GM19238 (cell line): ENCODE data around the gene PTPRC.

ENCODE experiments used
- DNase-seq: peaks from one replicate; pipeline ENCODE4 v3.0.0; 2011; ENCODE audit warnings: low spot score; ENCODE audit not compliant: insufficient read length

PTPRC gene

DNA sequence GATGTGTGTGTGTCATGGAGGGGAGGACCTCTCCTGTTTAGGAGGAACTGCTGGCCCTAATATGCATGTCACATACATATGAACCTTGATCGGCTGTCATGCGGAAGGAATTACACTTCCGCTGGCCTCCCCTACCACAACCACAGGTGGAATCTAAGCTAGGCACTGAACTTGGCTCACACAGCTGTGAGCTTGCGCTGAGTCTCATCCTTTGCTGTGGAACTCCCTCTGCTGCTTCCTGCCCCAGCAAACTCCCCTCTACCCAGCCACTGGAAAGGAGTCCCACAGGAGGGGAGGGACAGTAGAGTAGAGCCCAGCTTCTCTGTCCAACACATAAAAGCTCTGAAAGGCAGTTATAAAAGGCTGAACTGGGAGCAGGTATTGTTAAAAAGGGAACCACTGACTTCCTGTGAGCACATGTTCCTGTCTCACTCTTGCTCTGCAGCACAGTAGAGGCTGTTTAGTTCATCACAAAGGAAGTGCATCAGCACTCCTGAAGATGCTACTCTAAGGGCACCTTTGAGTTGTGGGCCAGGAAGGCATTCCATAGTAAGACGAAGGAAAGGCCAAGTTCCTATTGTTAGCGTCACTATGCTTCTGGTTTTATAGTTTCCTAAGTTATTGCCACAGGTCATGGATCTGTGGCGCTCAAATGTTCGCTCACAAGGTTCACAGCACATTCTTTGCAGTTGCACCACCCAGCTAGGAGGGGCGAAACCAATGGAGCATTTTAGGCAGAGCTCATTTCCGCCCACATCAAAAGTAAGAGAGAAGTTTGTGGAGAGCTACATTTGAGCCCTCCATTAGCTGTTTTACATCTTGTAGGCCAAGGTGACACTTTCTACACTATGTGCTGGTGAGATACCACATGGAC is 17.7 kb upstream of the PTPRC start:
- DNase-seq = no peak

DNA sequence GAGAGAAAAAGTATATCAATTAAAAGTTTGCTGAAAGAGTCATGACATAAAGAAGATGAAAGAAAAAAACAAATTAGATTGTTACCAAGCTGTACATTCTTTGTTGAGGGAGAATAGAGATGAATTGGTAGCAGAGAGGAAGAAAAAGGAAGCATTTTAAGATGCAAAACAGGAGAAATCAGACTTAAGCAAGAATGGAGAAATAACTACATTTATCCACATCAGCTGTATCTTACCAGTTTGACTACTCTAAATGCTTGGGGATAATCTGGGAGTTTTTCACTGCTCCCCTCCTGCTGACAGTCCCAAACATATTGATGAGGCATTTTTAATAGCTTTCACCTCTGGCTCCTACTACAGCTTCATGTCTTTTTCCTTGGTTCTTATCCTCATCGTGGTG is 16.8 kb upstream of the PTPRC start:
- DNase-seq = no peak

DNA sequence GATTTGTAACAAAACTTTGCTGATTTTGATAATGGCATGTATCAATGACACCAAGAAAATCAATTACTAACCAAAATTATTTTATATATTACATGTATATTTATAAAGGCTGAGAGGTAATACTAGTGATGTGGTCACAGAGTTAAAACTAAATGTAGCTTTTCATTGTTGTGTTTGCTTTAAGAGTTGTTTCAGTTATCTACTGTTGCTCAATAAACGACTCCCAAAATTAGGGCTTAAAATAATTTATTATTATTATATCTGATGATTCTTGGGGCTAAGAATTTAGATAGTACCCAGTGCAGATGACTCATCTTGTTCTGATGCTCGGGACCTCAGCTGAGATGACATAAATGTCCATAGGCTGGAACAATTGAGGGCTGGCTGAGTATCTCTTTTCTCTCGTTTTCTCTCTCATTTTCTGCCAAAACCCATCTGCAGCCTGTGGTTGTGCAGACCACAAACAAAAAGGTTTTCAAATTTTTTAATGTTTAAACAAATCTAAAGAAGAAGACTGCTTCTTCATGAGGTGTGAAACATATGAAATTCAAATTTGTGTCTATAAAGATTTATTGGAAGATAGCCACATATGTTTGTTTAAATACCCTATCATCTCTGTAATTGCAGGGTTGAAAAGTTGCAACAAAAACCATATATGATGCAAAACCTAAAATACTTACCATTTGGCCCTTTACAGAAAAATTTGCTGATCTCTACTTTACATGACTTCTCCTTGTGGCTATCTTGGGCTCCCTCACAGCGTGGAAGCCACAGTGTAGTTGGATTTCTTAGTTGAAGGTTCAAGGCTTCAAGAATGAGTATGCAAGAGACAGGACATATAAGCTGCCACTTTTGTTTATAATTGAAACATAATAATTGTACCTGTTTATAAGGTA is 14.8 kb upstream of the PTPRC start:
- DNase-seq = no peak

GRCh38 chr1:198624648-198624980 is 14.2 kb upstream of the PTPRC start:
- no peak for DNase-seq

DNA sequence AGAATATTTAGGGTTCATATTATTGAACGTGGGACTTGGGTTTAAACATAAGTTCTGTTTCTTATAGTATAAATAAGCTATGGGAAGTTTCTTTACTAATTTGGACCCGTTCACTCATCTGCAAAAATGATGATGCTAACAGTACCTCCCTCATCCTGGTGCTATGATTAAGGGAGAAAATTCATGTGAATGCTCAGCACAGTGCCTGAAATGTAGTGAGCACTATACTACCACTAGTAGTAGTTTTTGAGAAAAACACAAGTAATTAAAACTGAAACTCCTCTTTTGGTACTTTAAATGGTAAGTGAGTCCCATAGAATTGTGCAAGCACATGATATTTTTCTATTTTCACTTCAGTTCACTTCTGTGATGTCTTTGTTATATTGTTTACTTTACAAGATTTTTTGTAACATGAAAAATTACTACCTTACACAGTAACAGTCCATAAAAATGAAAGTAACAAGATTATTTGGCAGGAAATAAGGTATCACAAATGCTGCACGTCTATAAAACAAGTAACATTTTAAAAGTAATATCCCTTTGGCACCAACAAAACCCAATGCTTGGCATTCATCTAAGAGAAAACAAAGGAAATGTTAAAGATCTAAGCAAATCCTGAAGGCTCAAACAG is 11.3 kb upstream of the PTPRC start:
- DNase-seq = no peak

- DNase-seq = no peak
These were observed 10.8 kb upstream of the PTPRC start for GRCh38 chr1:198628067-198628455.

GRCh38 chr1:198629610-198630009 is 9.2 kb upstream of the PTPRC start:
- DNase-seq = no peak

- DNase-seq = no peak
These were observed 8.0 kb upstream of the PTPRC start for GRCh38 chr1:198630863-198631262.

- DNase-seq = no peak
These were observed 7.5 kb upstream of the PTPRC start for GRCh38 chr1:198631292-198631691.

DNA sequence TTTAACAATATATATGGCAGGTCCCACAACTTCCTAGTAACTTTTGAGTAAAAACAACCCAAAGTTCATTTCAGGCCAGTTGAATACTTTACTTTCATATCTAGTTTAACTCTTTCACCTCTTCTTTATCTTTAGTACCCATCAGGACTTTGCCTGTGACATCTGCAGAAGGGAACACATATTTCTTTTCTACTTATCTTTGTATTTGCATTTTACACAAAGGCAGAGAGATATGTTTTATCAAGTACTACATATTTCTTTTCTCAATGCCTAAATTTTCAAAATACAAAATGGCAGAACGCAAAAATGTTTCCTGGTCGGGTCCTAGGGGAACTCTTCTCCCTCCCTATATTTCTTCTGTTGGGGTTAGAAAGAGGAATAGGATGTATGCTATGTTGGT is 6.8 kb upstream of the PTPRC start:
- DNase-seq = no peak

DNA sequence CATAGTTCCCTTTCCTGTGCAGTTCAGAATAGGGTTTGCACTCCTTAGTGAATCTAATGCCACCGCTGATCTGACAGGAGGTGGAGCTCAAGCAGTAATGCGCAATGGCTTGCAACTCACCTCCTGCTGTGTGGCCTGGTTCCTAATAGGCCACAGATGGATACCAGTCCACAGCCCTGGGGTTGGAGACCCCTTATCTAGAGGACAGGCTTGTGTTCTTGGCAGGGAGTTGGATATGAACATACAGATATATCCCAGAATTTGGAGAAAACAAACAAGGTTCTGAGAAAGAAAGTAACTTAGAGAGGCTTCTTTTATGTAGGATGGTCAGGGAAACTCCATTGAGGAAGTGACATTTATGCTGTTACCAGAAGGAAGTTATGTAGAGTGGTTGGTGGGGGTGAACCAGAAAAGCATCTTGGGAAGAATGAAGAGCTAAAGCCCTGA is 5.1 kb upstream of the PTPRC start:
- no peak for DNase-seq

DNA sequence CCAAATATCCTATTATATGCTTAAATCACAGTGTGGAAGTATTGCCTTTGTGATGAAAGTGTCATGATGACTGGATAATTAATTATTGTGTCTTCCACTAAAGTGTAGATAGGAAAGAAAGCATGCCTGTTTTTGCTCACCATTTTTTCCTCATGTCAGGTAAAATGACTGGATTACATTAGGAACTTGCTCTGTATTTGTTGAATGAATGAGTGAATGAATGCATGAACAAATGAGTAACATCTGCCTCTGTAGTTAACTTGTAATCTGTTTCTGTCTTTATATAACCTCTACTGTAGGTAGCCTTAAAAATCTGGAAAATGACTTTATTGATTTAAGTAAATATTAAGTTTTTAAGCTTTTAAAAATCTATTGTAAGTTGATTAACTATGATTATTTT is 2.9 kb upstream of the PTPRC start:
- DNase-seq = no peak

DNA sequence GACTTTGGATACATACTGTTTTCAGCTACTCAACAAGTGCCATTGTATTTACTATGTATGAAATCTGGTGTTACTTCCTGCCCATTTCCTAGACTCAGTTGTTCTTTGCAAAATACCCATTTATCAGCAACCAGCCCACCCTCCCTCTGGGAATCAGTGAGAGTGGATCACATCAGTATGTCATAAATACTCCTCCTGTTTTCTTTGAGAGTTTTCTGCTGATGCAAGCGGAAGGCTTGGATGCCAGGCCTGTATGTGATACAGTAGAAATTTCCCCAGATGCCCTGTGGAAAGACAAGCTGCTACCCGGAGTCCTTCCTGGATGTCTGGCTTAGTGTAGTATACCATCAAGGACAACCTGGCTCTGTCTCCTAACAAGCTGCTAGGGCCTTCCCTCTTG is 2.4 kb upstream of the PTPRC start:
- DNase-seq = no peak

DNA sequence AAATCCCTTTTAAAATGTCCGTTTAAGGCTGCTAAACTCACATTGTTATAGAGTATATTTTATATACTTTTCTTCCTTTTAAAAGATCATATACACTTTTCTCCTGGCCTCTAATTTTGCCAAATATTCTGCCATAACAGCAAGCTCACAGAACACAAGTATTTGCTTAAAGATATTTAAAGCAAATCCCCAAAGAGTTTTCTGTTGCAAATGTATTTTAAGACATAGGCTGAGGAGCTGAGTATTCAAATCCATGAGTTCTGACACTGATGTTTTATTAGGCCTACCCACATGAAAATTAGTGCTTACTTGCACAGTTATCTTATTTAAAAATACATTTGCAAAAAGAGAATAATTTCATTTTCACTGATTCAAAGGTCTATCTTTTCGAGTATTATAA is 1.7 kb upstream of the PTPRC start:
- DNase-seq = no peak

DNA sequence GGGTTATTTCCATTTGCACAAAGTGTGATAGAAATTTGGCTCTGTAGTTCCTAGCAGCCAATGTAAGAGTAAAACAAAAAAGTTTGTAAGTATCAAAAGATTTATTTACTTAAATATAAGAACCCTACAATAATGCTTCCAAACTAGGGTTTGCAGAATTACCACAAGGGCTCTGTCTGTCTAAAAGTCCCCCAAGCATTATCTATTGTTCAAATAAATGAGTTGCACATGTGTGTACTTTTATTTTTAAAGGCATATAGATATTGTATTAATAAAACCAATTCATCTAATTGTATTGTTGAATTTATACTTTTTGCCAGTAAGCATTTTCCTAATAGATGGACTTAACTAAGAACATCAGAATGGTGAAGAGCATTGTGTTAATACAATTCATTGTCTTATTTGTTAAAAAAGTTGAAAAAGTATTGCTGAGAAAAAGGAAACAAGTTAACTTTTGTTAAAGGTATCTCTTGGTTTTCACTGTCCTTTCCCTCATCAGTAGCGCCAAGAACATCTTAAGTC is 863 bp upstream of the PTPRC start:
- no peak for DNase-seq

GRCh38 chr1:198638441-198638840 is 399 bp upstream of the PTPRC start:
- no peak for DNase-seq

GRCh38 chr1:198639671-198640143 is 867 bp downstream of the PTPRC start:
- no peak for DNase-seq

DNA sequence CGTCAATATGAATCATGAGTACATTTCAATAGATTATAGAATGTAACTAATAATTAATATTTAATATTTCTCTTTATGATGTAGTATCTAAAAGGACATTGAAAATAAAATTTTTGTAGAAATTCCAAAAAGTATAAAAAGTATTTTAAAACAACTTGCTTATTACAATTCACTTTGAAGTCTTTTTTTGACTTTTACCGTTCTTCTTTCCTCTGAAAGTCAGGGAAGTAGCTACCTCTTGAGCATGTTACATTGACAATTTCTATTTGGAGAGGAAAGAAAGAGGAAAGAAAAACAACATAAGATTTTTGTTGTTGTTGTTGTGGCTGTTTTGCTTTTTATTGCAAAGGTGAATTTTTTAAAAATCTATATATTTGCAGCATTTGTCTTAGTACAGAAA is 1.3 kb downstream of the PTPRC start:
- DNase-seq = no peak

GRCh38 chr1:198641501-198641900 is 2.7 kb downstream of the PTPRC start:
- no peak for DNase-seq

- no peak for DNase-seq
These were observed 3.3 kb downstream of the PTPRC start for GRCh38 chr1:198641966-198642668.

DNA sequence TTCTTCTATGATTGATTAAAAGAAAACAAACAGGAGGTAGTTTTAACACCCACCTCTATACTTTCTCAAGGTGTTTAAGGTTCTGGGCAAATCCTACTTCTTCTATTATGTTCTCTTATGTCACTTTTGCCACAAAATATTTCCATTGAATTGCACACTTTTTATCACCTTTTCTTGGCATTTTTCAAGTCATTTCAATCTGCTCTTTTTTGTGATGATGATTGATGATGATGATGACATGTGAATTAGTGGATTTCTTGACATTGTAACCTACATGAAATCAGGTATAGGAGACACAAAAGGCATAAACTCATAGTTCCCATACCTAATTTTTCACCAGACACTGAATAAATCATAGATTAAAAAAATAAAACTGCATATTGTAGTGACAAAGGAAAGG is 4.1 kb downstream of the PTPRC start:
- no peak for DNase-seq
